NCI-H1930 (cell line): ENCODE data around the gene C2CD2.

Source experiments
- DNase-seq, 2 experiments: peaks; one replicate each; lab custom pipeline; 2025; lab: John Stamatoyannopoulos, UW

Gene C2CD2

DNA sequence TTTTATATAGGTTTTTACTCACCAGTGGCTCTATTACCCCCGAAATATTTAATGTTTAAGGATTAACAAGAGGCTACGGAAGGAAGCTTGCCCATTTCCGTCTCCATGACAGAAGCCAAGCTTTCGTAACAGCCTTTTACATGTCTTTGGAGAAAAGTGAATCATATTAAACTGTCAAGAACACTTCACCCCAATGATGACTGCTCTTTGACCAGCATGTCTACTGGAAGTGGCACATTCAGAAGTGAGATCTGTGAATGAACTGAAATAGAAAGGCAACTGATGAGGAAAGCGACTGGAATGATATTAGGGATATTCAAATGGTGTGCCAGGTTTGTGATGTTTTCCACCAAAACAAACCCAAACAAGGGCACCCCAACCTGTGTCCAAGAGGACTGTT, 66.2 kb downstream of the C2CD2 start:
- no peak for DNase-seq

DNA sequence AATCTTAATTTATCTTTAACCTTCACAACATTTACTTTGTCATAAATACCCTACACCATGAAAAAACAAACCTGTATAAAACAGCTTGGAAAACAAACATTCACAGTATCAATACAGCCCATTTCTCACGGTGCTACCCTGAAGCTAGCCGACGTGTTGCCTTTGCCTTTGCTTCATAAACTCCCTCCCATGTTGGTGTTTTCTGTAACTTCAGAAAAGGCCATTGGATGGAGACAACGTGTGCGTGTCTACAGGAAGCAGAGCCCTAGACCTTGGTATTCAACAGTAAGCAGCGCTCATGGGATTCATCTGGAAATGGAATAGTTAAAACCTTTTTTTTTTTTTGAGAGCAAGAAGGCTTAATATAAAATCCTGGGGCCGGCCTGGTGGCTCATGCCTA, 67.5 kb downstream of the C2CD2 start:
- no peak for DNase-seq

GRCh38 chr21:41885341-41886024, 68.3 kb downstream of the C2CD2 start:
- no peak for DNase-seq

- DNase-seq, result no peak
Observed at GRCh38 chr21:41884501-41885030, 69.3 kb downstream of the C2CD2 start.

DNA sequence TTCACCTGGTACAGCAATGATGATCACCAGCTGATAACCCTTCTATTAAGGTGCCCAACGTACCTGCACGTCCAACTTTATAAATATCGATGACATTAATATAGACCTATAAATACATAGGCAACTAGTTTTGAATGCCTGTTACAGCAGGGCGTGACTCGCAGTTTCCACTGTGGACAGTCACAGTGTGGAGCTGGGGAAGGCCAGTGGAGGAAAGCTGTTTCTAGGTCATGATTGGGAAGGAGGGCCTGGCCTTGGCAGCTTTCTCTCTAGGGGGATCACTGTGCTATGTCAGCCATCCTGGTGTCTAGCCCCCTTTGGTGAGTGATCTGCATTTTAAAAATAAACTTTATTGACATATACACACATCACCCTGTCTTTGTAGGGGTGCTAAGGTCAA, 70.2 kb downstream of the C2CD2 start:
- DNase-seq, result no peak

GRCh38 chr21:41881051-41881450, 72.8 kb downstream of the C2CD2 start:
- no peak for DNase-seq

- no peak for DNase-seq
Observed at GRCh38 chr21:41880153-41880552, 73.7 kb downstream of the C2CD2 start.

DNA sequence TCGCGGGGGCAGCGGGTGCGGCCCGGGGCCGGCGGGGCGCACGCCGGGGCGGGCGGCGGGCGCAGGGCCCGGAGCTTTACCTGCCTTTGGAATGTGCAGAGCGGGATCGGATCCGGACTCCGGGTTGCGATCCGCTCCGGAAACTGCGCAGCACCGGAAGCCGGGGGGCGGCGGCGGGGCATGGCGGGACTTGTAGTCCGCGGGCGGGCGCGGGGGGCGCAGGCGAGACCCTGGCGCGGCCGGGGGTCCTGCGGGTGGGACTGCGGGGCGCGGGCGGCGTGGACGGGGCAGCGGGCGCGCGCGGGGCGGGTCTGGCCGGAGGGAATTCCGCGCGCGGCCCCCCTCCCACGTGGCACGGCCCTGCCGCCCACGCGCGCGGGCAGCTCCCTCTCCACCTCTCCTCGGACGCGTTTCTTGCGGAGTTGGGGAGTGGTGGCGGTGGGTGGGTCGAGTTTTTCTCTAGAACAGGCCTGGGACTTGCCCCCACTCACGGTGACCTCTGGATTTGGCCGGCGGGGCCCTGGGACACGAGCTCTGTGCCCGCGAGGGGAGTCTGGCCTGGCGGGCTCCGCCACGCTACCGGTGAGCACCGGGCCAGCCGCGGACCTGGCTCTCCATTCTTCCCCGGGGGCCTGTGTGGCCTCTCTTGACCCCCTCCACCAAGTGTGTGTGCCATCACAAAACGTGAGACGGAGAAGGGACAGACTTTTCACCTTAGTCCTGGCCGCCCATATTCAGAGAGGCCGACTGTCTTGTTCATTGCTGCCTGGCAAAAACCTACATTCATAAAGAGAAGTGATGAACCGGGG, 74.4 kb downstream of the C2CD2 start, which contains the start of gene PRDM15:
Gene PRDM15 (minus strand): TSS at position 155 of the 809 bp plus-strand sequence. CDS start 18,981 bp downstream, outside the sequence.
- DNase-seq, result peak; percentile 48 to 69

DNA sequence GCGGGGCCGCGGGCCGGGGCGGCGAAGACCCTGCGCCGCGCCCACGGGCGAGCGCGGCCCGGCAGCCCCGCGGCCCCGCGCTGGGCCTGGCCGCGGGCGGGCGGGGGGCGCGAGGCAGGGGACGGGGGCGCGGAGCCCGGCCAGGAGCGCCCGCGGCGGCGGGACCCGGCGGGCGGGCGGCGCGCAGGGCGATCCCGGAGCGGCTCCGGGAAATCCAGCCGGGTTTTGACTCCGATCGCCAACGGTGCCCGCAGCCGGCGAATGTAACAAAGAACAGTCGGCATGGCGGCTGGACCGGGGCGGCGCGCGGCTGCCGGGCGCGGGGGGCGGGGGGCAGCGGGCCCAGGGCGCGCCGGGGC, 75.0 kb downstream of the C2CD2 start:
- DNase-seq, result peak; percentile 52 to 73

GRCh38 chr21:41877901-41878830, 75.7 kb downstream of the C2CD2 start:
- peak in 1 of 2 experiments; percentile 54 for DNase-seq

- DNase-seq, result no peak
Observed at GRCh38 chr21:41876928-41877652, 76.7 kb downstream of the C2CD2 start.

- DNase-seq, result no peak
Observed at GRCh38 chr21:41876396-41876795, 77.4 kb downstream of the C2CD2 start.

DNA sequence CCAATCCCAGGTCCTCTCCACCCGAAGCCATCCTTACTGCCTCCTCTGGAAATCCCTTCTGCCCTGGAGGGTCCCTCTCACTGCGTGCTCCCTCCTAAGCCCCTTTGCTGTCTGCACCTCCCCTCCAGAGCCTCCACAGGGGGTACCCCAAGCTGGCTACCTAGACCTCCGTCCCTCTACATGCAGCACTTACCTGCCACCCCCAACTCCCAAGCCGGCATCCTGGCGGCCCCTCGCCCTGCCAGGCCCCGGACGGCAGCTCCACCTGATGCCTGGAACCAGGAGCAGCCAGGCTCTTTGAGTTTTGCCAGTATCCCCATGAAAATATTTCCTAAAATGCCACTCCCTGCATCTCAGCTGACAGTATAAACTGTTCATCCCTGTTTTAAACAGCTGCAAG, 78.7 kb downstream of the C2CD2 start:
- no peak for DNase-seq

GRCh38 chr21:41874611-41875010, 79.2 kb downstream of the C2CD2 start:
- no peak for DNase-seq

GRCh38 chr21:41873426-41873825, 80.4 kb downstream of the C2CD2 start:
- no peak for DNase-seq

GRCh38 chr21:41873005-41873404, 80.8 kb downstream of the C2CD2 start:
- no peak for DNase-seq

GRCh38 chr21:41871293-41872030, 82.4 kb downstream of the C2CD2 start:
- DNase-seq, result no peak

- DNase-seq, result no peak
Observed at GRCh38 chr21:41869771-41870170, 84.0 kb downstream of the C2CD2 start.

DNA sequence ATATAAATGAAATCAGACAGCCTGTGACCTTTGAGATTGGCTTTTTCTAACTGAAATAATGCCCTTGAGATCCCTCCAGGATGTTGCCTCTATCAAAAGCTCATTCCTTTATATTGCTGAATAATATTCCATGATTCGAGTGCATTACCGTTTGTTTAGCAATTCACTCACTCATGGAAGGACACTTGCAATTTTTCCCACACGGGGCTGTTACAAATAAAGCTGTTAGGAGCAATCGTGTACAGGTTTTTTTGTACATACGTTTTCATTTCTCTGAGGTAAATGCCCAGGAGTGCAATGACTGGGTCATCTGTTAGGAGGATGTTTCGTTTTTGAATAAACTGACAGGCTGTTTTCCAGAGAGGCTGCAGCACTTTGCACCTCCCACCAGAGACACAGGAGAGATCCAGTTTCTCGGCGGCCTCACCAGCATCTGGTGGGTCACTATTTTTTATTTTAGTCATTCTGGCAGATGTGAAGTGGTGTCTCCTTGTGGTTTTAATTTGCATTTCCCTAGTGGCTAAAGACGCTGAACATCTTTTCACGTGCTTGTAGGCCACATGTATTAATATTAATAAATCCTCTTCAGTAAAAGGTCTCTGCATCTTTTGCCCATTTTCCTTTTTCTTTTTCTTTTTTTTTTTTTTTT, 85.6 kb downstream of the C2CD2 start:
- DNase-seq, result no peak

GRCh38 chr21:41867313-41867712, 86.5 kb downstream of the C2CD2 start:
- DNase-seq, result no peak
